Right cardiac atrium (tissue), 5 donors: Measurements from ENCODE around the gene STK26. TPM values are rescaled to one million over a fixed set of nuclear protein-coding genes. Genes with fewer than 3 reads are reported as not detected.

Experiments used
- ATAC-seq, 2 donors: fragments of 200-7000 bp; cut with Tn5 transposase; one replicate each; pipeline versions ENCODE4 v1.8.0 to v1.9.1; 2020; ENCODE audit warnings: moderate library complexity in 2 of 2, mild to moderate bottlenecking in 1 of 2
- DNase-seq, 3 donors: peaks; one replicate each; pipeline ENCODE4 v3.0.0-alpha.2; 2020
- H3K27ac ChIP-seq: one replicate; pipeline ENCODE4 v1.5.1; 2013; ENCODE audit warnings: mild to moderate bottlenecking, low read length, control low read depth, moderate library complexity
- H3K27me3 ChIP-seq: one replicate; pipeline ENCODE4 v1.6.1; 2013; ENCODE audit not compliant: control insufficient read depth, insufficient read depth
- H3K4me1 ChIP-seq: one replicate; pipeline ENCODE4 v1.6.1; 2013; ENCODE audit warnings: low read length; ENCODE audit not compliant: control insufficient read depth, insufficient read depth
- H3K4me3 ChIP-seq: one replicate; pipeline ENCODE4 v1.5.1; 2013; ENCODE audit warnings: low read length, control low read depth
- H3K9me3 ChIP-seq: one replicate; pipeline ENCODE4 v1.6.1; 2013; ENCODE audit warnings: low read length; ENCODE audit not compliant: control insufficient read depth
- WGBS: extraction: QIAGEN DNeasy Blood & Tissue Kit; methylation state at CpG from one replicate; pipeline ENCODE4 v1.1.7; 2013; 5-methylcytosine and 5-hydroxymethylcytosine counted together
- intact Hi-C, 4 donors: fragments of 100-400 bp; cut with DNase I; formaldehyde crosslinking; loops; one replicate each; pipeline versions ENCODE4 v1.11.0 to v1.14.0; 2022 to 2023
- polyA plus RNA-seq: library from polyadenylated mRNA; stranded (reverse); fragments of 200-250 nt; gene quantifications from one replicate; pipeline ENCODE4 v1.2.3, GENCODE V29; 2013
- total RNA-seq, 4 donors: library from RNA; stranded (reverse); fragmentation: NEBNext Ultra II Directional; extraction: Animal tissue kit (Norgen Biotek cat#: 25700); gene quantifications; one replicate each; pipeline ENCODE4 v1.2.1, GENCODE V29; 2021
- donor health status: healthy with polysubstance abuse.
- donor health status: DM: no; HTN: yes; CAD: no.
- donor health status: DM: no; HTN: no; CAD: no.
- donor health status: DM: no; HTN: yes; CAD: no; lungs with severe emphysema.
- donor health status: DM: yes; HTN: yes; CAD: no.

The STK26 gene
- total and polyA plus RNA-seq, 5 donors = 0.86 to 2.2 (median 1.7) TPM

GRCh38 chrX:132015875-132016274 is 7.2 kb upstream of the STK26 start:
- Histone ChIP-seq H3K4me3 (no peak overlapping the region), H3K27ac (no peak overlapping the region), H3K9me3 (no peaks in the 10 kb centered on the region), H3K27me3 (no peaks in the 10 kb centered on the region), H3K4me1 (no peaks in the 10 kb centered on the region)
- ATAC-seq (no peak), DNase-seq (no peak)
- WGBS = 64% methylated on average over 4 of the region's 4 CpGs
- intact Hi-C loops = no loop called here

DNA sequence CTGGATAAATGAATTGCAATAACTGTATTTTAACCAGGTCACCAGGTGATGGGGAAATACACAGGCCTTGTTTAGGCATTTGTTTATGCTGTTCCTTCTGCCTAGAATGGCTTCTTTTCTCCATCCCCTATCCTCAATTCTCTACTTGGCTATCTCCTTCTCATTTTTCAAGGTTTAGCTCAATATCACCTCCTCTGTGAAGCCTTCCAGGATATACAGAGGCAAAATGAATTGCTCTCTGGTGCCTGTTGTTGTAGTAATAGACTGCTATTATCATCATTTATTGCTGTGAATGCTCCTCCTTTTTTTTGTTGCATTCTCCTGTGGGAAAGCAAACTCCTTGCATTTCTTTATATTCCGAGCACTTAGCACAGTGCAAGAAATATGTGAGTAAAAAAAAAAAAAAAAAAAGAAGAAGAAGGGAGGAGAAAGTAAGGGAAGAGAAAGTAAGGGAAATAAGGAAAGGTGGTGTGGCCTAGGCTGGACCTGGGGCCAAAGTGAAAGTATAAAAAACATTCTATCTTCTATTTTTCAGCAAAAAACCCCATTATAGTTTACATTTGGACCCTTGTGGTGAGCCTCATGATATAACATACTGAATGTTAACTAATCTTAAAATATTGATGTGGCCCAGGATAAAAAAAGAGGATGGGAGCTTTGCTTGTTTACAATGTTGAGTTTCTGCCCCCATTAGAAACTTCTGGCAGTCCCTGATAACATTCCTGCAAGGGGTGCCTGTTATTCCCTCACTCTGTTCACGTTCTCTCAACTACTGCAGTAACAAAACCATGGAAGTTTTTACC is 6.3 kb upstream of the STK26 start:
- H3K9me3 ChIP-seq = no peaks in the 10 kb centered on the region
- 68% methylated on average over 2 of the region's 2 CpGs for WGBS
- ATAC-seq (no peak), DNase-seq (no peak)
- H3K27ac ChIP-seq = no peak overlapping the region
- intact Hi-C loops = no loop called here
- H3K27me3 ChIP-seq = no peaks in the 10 kb centered on the region
- H3K4me1 ChIP-seq = no peaks in the 10 kb centered on the region
- H3K4me3 ChIP-seq = no peak overlapping the region

DNA sequence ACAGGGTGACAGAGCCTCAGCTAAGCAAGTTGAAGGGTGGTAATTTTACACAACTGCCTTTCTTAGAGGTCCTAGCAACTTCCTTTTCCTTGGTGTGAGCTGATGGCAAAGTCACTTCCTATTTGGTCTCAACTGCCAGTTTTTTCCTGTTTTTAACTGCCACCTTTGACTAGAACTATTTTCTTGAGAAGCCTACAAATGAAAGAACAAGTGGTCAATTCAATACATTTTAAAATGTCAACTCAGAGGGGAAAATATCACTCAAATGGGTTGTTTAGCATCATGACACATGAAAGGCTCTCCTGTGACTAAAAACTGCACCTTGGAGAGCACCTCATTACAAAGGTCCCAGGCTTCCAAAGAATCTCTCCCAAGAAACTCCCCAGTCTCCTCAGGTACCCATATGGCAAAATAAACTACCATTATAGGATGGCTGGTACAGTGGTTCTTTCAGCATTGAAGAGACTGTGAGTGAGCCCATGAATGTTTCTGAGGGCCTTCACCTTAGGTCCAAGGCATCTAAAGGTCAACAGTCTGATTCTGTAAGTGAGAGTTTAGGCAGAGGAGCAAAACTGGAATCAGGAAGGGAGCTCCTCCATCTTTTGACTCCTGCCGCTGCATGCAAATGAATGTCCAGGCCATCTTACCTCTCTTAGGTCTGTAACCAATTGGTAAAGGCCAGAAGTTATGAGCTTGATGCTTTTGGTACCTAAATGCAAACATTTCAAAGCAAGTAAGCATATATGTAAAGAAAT is 5.5 kb upstream of the STK26 start:
- Histone ChIP-seq H3K9me3 (no peaks in the 10 kb centered on the region), H3K4me1 (peaks cover 2% of the 10 kb centered on the region), H3K27me3 (no peaks in the 10 kb centered on the region), H3K4me3 (no peak overlapping the region), H3K27ac (no peak overlapping the region)
- WGBS = 93% methylated on average over 1 of the region's 1 CpG
- DNase-seq (no peak), ATAC-seq (no peak)
- intact Hi-C loops = no loop called here

GRCh38 chrX:132022198-132022966 is 720 bp upstream of the STK26 start:
- Histone ChIP-seq H3K4me1 (peaks cover 2% of the 10 kb centered on the region), H3K27me3 (no peaks in the 10 kb centered on the region), H3K4me3 (peak overlapping the region; percentile 59), H3K9me3 (no peaks in the 10 kb centered on the region), H3K27ac (no peak overlapping the region)
- 6% methylated on average over 24 of the region's 24 CpGs for WGBS
- peak in 1 of 2 donors; percentile 21 for ATAC-seq
- intact Hi-C loops = no loop called here
- DNase-seq = no peak

GRCh38 chrX:132023896-132024386 is 839 bp downstream of the STK26 start:
- H3K27ac ChIP-seq = no peak overlapping the region

GRCh38 chrX:132025041-132025440 is 1.9 kb downstream of the STK26 start:
- H3K27ac ChIP-seq = no peak overlapping the region
- ATAC-seq (no peak), DNase-seq (no peak)
- no peak overlapping the region for H3K4me3 ChIP-seq
- peaks cover 2% of the 10 kb centered on the region for H3K4me1 ChIP-seq
- no peaks in the 10 kb centered on the region for H3K27me3 ChIP-seq
- WGBS = 65% methylated on average over 8 of the region's 8 CpGs
- no peaks in the 10 kb centered on the region for H3K9me3 ChIP-seq
- intact Hi-C loops = no loop called here

More at GRCh38 chrX:132023896-132024386, 839 bp downstream of the STK26 start:
- H3K27me3 ChIP-seq = no peaks in the 10 kb centered on the region
- intact Hi-C loops = no loop called here
- H3K4me3 ChIP-seq = peak overlapping the region; percentile 59
- peak; percentile 10 to 45 (median 38) for DNase-seq
- H3K4me1 ChIP-seq = peaks cover 2% of the 10 kb centered on the region
- ATAC-seq = peak; percentile 29 to 40
- 3% methylated on average over 16 of the region's 16 CpGs for WGBS
- H3K9me3 ChIP-seq = no peaks in the 10 kb centered on the region

DNA sequence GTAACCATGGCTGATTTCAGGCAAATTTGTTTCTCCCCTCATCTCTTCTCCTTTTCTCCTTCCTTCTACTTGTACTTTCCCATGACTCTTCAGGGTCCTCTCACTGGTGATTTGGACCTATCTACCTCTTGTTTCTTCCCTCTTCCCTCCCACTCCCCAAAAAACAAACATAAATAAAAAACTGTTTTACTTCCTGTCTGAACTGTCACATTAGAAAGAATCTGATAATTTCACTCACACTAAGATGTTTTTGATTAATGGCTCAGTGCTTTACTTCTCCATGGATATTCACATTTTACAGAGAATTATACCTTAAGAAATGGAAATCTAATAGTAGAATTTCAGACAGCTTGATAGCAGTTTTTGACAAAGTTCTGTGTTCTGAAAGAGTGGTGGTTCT is 7.2 kb downstream of the STK26 start:
- no peaks in the 10 kb centered on the region for H3K9me3 ChIP-seq
- DNase-seq (no peak), ATAC-seq (no peak)
- intact Hi-C loops = no loop called here
- H3K4me1 ChIP-seq = no peaks in the 10 kb centered on the region
- no peak overlapping the region for H3K27ac ChIP-seq
- H3K4me3 ChIP-seq = no peak overlapping the region
- H3K27me3 ChIP-seq = no peaks in the 10 kb centered on the region

- H3K4me1 ChIP-seq = no peaks in the 10 kb centered on the region
- ATAC-seq (no peak), DNase-seq (no peak)
- WGBS = 66% methylated on average over 4 of the region's 4 CpGs
- H3K27ac ChIP-seq = no peak overlapping the region
- no peaks in the 10 kb centered on the region for H3K27me3 ChIP-seq
- intact Hi-C loops = no loop called here
- no peaks in the 10 kb centered on the region for H3K9me3 ChIP-seq
- H3K4me3 ChIP-seq = no peak overlapping the region
Observed at GRCh38 chrX:132031867-132032266, 8.8 kb downstream of the STK26 start.

GRCh38 chrX:132033166-132033565 is 10.1 kb downstream of the STK26 start:
- no peaks in the 10 kb centered on the region for H3K4me1 ChIP-seq
- intact Hi-C loops = no loop called here
- no peak for ATAC-seq
- no peak overlapping the region for H3K4me3 ChIP-seq
- no peaks in the 10 kb centered on the region for H3K9me3 ChIP-seq
- 82% methylated on average over 3 of the region's 3 CpGs for WGBS
- no peaks in the 10 kb centered on the region for H3K27me3 ChIP-seq
- no peak overlapping the region for H3K27ac ChIP-seq
- DNase-seq = no peak

- 96% methylated on average over 3 of the region's 3 CpGs for WGBS
- Histone ChIP-seq H3K27me3 (no peaks in the 10 kb centered on the region), H3K4me1 (no peaks in the 10 kb centered on the region), H3K9me3 (no peaks in the 10 kb centered on the region), H3K4me3 (no peak overlapping the region), H3K27ac (no peak overlapping the region)
- DNase-seq = no peak
- intact Hi-C loops = no loop called here
- ATAC-seq = no peak
Observed at GRCh38 chrX:132034648-132035047, 11.5 kb downstream of the STK26 start.
